HepG2 (cell line): Measurements from ENCODE around the gene ABCE1. TPM values are rescaled to one million over a fixed set of nuclear protein-coding genes. Genes with fewer than 3 reads are reported as not detected.
A peak's percentile ranks its signal among the peaks of the same experiment; 100 is the strongest.

Experiments used
- ATAC-seq: fragments of 200-7000 bp; cut with Tn5 transposase; 3 replicates; pipeline ENCODE4 v1.9.1; 2020; ENCODE audit warnings: mild to moderate bottlenecking, moderate library complexity
- BruUV-seq: library from RNA; stranded (reverse); fragments of 400-500 nt; replicated peaks from 2 replicates; lab custom pipeline; 2021; lab: Mats Ljungman, UMichigan
- CTCF ChIA-PET: fragments of 300-600 bp; formaldehyde crosslinking; extraction: SDS; loops from one replicate; lab custom pipeline; 2021; ENCODE audit warnings: low total read pairs, inconsistent platforms, low intra/inter-chr PET ratio; lab: Yijun Ruan, JAX
- POLR2A ChIA-PET: fragments of 350-600 bp; sonication (Branson Sonifier 250); formaldehyde crosslinking; loops from one replicate; lab custom pipeline; 2020; ENCODE audit warnings: antibody characterized with exemption, inconsistent platforms; lab: Yijun Ruan, JAX
- DNase-seq: peaks from one replicate; pipeline ENCODE4 v3.0.0-alpha.2; 2015; ENCODE audit warnings: low spot score
- FAIRE-seq: peaks from 3 replicates; lab custom pipeline; 2011; peaks lifted over from hg19 to GRCh38; lab: Jason Lieb, UNC
- H2AFZ ChIP-seq: one replicate; pipeline ENCODE4 v1.6.1; 2011; ENCODE audit warnings: low read length, inconsistent platforms
- H3K27ac ChIP-seq: fragments of 300-600 bp; 3 replicates; pipeline ENCODE4 v1.8.0; 2011; ENCODE audit warnings: mixed run types, mild to moderate bottlenecking, mixed read lengths, low read length, inconsistent platforms; ENCODE audit not compliant: insufficient read depth; ENCODE audit errors: extremely low read length
- H3K27me3 ChIP-seq, 2 experiments: fragments of 200-600 bp in 1 of 2; 2 replicates in 1 of 2; 3 replicates in 1 of 2; pipeline versions ENCODE4 v1.6.0 to v1.8.0; 2011; ENCODE audit warnings: low read length in 2 of 2, mild to moderate bottlenecking in 2 of 2, moderate library complexity in 2 of 2, inconsistent platforms in 1 of 2; ENCODE audit not compliant: insufficient read depth in 2 of 2, control insufficient read depth in 1 of 2
- H3K36me3 ChIP-seq, 2 experiments: fragments of 200-600 bp in 1 of 2; replicated peaks in 1 of 2; 2 replicates in 1 of 2; 3 replicates in 1 of 2; pipeline versions ENCODE4 v1.5.1 to v1.8.0; 2011; ENCODE audit warnings: low read length in 2 of 2, inconsistent platforms in 1 of 2; ENCODE audit not compliant: insufficient read depth in 2 of 2, control insufficient read depth in 1 of 2
- H3K4me1 ChIP-seq: 2 replicates; pipeline ENCODE4 v1.5.1; 2012; ENCODE audit warnings: low read length, inconsistent platforms; ENCODE audit not compliant: insufficient read depth
- H3K4me2 ChIP-seq: 2 replicates; pipeline ENCODE4 v1.6.0; 2011; ENCODE audit warnings: low read depth, low read length, inconsistent platforms
- H3K4me3 ChIP-seq, 3 experiments: fragments of 200-600 bp in 1 of 3; sonication (generic), shearing (Covaris generic) in 1 of 3; replicated peaks in 1 of 3; 2 replicates each; pipeline ENCODE4 v1.5.1; 2011 to 2016; ENCODE audit warnings: low read length in 3 of 3, inconsistent platforms in 2 of 3, low read depth in 2 of 3, mild to moderate bottlenecking in 2 of 3, control low read depth in 1 of 3, mixed read lengths in 1 of 3; ENCODE audit not compliant: insufficient read depth in 1 of 3
- H3K79me2 ChIP-seq: one replicate; pipeline ENCODE4 v1.6.1; 2011; ENCODE audit warnings: low read length, inconsistent platforms; ENCODE audit not compliant: insufficient read depth
- H3K9ac ChIP-seq: 2 replicates; pipeline ENCODE4 v1.6.0; 2011; ENCODE audit warnings: mild to moderate bottlenecking, low read depth, low read length, inconsistent platforms; ENCODE audit not compliant: insufficient read depth
- H3K9me3 ChIP-seq: 2 replicates; pipeline ENCODE4 v1.5.1; 2012; ENCODE audit warnings: mild to moderate bottlenecking, low read length
- H4K20me1 ChIP-seq: 2 replicates; pipeline ENCODE4 v1.6.0; 2011; ENCODE audit warnings: inconsistent platforms, mild to moderate bottlenecking, low read length, moderate library complexity; ENCODE audit not compliant: insufficient read depth
- AHR ChIP-seq: IDR thresholded peaks from 2 replicates; pipeline ENCODE4 v1.6.1; 2018; ENCODE audit warnings: missing genetic modification reagents, missing compliant biosample characterization
- EHMT2 ChIP-seq: fragments of 200-600 bp; sonication (generic); IDR thresholded peaks from 2 replicates; pipeline ENCODE4 v1.7.0; 2017; ENCODE audit warnings: antibody characterized with exemption, low read depth, low read length, borderline replicate concordance
- FOXP4 ChIP-seq: sonication (generic); formaldehyde crosslinking; IDR thresholded peaks from 2 replicates; pipeline ENCODE4 v1.4.0; 2020; ENCODE audit warnings: missing genetic modification reagents
- HCFC1 ChIP-seq: fragments of 150-350 bp; IDR thresholded peaks from 2 replicates; pipeline ENCODE4 v1.6.1; 2014; ENCODE audit warnings: low read depth, low read length
- SIX1 ChIP-seq: sonication (generic); formaldehyde crosslinking; IDR thresholded peaks from 2 replicates; pipeline ENCODE4 v1.4.0; 2020; ENCODE audit warnings: missing genetic modification reagents, borderline replicate concordance
- ZFP36 ChIP-seq: fragments of 150-350 bp; IDR thresholded peaks from 2 replicates; pipeline ENCODE4 v1.6.1; 2018; ENCODE audit warnings: borderline replicate concordance, low read length, low read depth; ENCODE audit not compliant: partially characterized antibody
- ZNF12 ChIP-seq: sonication (generic); formaldehyde crosslinking; IDR thresholded peaks from 2 replicates; pipeline ENCODE4 v1.5.0; 2020; ENCODE audit warnings: missing genetic modification reagents
- ZNF253 ChIP-seq: sonication (generic); formaldehyde crosslinking; IDR thresholded peaks from 2 replicates; pipeline ENCODE4 v1.8.0; 2022; ENCODE audit warnings: mild to moderate bottlenecking, missing genetic modification reagents, borderline replicate concordance
- ZNF3 ChIP-seq: IDR thresholded peaks from 2 replicates; pipeline ENCODE4 v1.7.0; 2017; ENCODE audit warnings: inconsistent platforms
- ZNF441 ChIP-seq: sonication (generic); formaldehyde crosslinking; IDR thresholded peaks from 2 replicates; pipeline ENCODE4 v1.7.0; 2021; ENCODE audit warnings: missing genetic modification reagents, borderline replicate concordance
- ZSCAN12 ChIP-seq: sonication (generic); formaldehyde crosslinking; IDR thresholded peaks from 2 replicates; pipeline ENCODE4 v1.9.0; 2021; ENCODE audit warnings: mild to moderate bottlenecking, missing genetic modification reagents
- WGBS: methylation state at CpG from one replicate; pipeline ENCODE4 v1.1.6; 2017; ENCODE audit warnings: low lambda C conversion rate; 5-methylcytosine and 5-hydroxymethylcytosine counted together
- in situ Hi-C: cut with HindIII; loops from 2 replicates; pipeline ENCODE4 v1.10.0; 2017; ENCODE audit warnings: low pct_unique_long_range_greater_than_20kb; ENCODE audit not compliant: extremely low pct_ligation_motif_present
- intact Hi-C: fragments of 100-400 bp; cut with micrococcal nuclease; formaldehyde crosslinking; loops from one replicate; pipeline ENCODE4 v1.10.0; 2022; ENCODE audit not compliant: unreplicated experiment
- polyA plus RNA-seq, 8 experiments: library from polyadenylated mRNA; depleted of rRNA in 3 of 8; stranded (reverse) in 7 of 8; unstranded in 1 of 8; fragments of >200 nt; fragmentation: Illumina TruSeq in 4 of 8; extraction: Trizol in 4 of 8; gene quantifications; 2 replicates each; pipeline versions ENCODE4 v1.2.1 to v1.2.3, GENCODE V29; 2011 to 2016; ENCODE audit warnings: low read depth in 4 of 8, missing spikeins in 1 of 8, mixed read lengths in 1 of 8; ENCODE audit not compliant: insufficient read depth in 1 of 8
- total RNA-seq, 5 experiments: library from RNA; depleted of rRNA; stranded (reverse); fragments of >200 nt; fragmentation: Illumina TruSeq; extraction: Trizol; gene quantifications; 2 replicates each; pipeline ENCODE4 v1.2.3, GENCODE V29; 2016; ENCODE audit warnings: low read depth in 1 of 5
- TF ChIP-seq, protein P1 (sequence below): sonication (generic); formaldehyde crosslinking; IDR thresholded peaks from 2 replicates; pipeline ENCODE4 v1.5.1; 2020; ENCODE audit warnings: missing genetic modification reagents, mild to moderate bottlenecking, borderline replicate concordance

Gene ABCE1
- total and polyA plus RNA-seq, 2 of the 13 experiments (the other 11 are each of a cell fraction or from before 2014, with no cell fraction given) = 50.8 to 139 TPM

DNA sequence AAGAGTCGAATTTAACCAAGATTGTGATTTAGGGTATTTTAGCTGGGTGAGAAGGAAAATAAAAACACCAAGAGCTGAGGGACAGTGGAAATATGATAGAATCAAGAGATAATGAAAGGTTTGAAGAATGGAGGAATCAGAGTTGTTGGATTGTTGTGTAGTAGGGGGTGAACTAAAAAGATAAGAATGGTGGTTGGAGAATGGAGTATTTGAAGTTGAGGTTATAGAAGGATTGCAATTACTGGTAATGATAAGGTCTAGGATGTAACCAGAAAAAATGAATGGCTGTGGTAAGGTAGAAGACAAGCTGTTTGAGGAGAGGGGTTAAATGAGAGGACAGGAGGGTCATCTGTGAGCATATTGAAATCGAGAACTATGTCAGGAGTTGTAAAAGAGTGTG lies 4.5 kb downstream of the ABCE1 start:
- peaks cover 15% of the 10 kb centered on the region; the same call in 1 of the 2 replicates for H4K20me1 ChIP-seq
- TF ChIP-seq ZNF12 (no peak), ZNF253 (CRISPR knock-in tag) (no peak), EHMT2 (no peak), ZSCAN12 (CRISPR knock-in tag) (no peak), SIX1 (CRISPR knock-in tag) (no peak), ZNF441 (no peak), AHR (CRISPR knock-in tag) (no peak), ZNF3 (CRISPR knock-in tag) (no peak), HCFC1 (no peak), ZFP36 (no peak), FOXP4 (no peak)
- TF ChIP-seq, protein P1, sequence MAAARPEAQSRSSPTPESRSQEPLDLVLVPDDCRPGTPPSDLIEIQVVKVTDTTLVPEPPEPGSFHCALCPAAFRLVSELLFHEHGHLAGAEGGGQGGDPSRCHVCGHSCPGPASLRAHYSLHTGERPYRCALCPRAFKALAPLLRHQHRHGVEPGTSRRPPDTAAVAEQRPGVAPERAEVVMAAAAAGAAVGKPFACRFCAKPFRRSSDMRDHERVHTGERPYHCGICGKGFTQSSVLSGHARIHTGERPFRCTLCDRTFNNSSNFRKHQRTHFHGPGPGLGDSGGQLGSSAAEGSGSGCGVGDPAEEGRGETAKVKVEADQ (CRISPR knock-in tag) = no peak
- ATAC-seq (no peak), DNase-seq (no peak), FAIRE-seq (no peak)
- H3K79me2 ChIP-seq = peaks cover 62% of the 10 kb centered on the region
- in situ Hi-C loops (loop anchor here (25.0 kb wide), 1 partner anchor 1590 kb away; the partner anchor contains the start of gene SMARCA5), intact Hi-C loops (no loop called here)
- WGBS = 98% methylated on average over 2 of the region's 2 CpGs
- H3K4me3 ChIP-seq = no peak overlapping the region
- H3K27me3 ChIP-seq = no peaks in the 10 kb centered on the region; a peak in 1 of 5 replicates
- H3K4me2 ChIP-seq = peak overlapping the region; percentile 30; the same call in 1 of the 2 replicates
- POLR2A ChIA-PET = no interaction called here
- no peak overlapping the region for H3K9ac ChIP-seq
- H3K4me1 ChIP-seq = peaks cover 51% of the 10 kb centered on the region
- H2AFZ ChIP-seq = no peak overlapping the region
- H3K9me3 ChIP-seq = no peaks in the 10 kb centered on the region
- no peak overlapping the region for H3K27ac ChIP-seq
- CTCF ChIA-PET = no interaction called here
- H3K36me3 ChIP-seq = peaks cover 1 to 29% of the 10 kb centered on the region in 2 experiments
- no TSS peak for BruUV-seq
